Activated CD8-positive, alpha-beta T cell treated with anti-CD3 and anti-CD28 coated beads, Interleukin-2, amount 10 ng/mL, durations not matched to agents 7 days and 5 days (primary cell): ENCODE data around the gene LDAH. TPM values are rescaled to one million over a fixed set of nuclear protein-coding genes. Genes with fewer than 3 reads are reported as not detected.

Source experiments
- ATAC-seq: fragments of 150-1000 bp; cut with Tn5 transposase; one replicate; pipeline ENCODE4 v1.10.0; 2021; ENCODE audit warnings: moderate library complexity
- CTCF ChIA-PET: fragments of 350-600 bp; sonication (Branson Sonifier 250); formaldehyde crosslinking; loops from one replicate; lab custom pipeline; 2021; ENCODE audit warnings: antibody characterized with exemption; lab: Charles Lee
- POLR2A ChIA-PET: fragments of 350-600 bp; sonication (Branson Sonifier 250); formaldehyde crosslinking; loops from one replicate; lab custom pipeline; 2021; ENCODE audit warnings: antibody characterized with exemption; lab: Charles Lee
- DNase-seq: peaks from one replicate; pipeline ENCODE4 v3.0.0-alpha.2; 2020
- H3K27ac Mint-ChIP-seq: one replicate; pipeline ENCODE4 v1.8.0; 2021; ENCODE audit warnings: mild to moderate bottlenecking, mixed read lengths
- H3K27me3 Mint-ChIP-seq: one replicate; pipeline ENCODE4 v1.8.0; 2021; ENCODE audit warnings: low read depth, mixed read lengths
- H3K36me3 Mint-ChIP-seq: one replicate; pipeline ENCODE4 v1.8.0; 2021; ENCODE audit warnings: low read depth, mixed read lengths
- H3K4me1 Mint-ChIP-seq: one replicate; pipeline ENCODE4 v1.8.0; 2021; ENCODE audit warnings: low read depth, mixed read lengths
- H3K4me3 Mint-ChIP-seq: one replicate; pipeline ENCODE4 v1.8.0; 2021; ENCODE audit warnings: mild to moderate bottlenecking, mixed read lengths
- H3K9me3 Mint-ChIP-seq: one replicate; pipeline ENCODE4 v1.8.0; 2022; ENCODE audit warnings: mixed read lengths; ENCODE audit not compliant: insufficient read depth
- total RNA-seq, 2 experiments: library from RNA; stranded (reverse); gene quantifications; one replicate each; pipeline ENCODE4 v1.2.3, GENCODE V29; 2021

Gene LDAH
- total RNA-seq, 2 experiments from 2014 or later, result 24.5 to 31.7 TPM

GRCh38 chr2:20647211-20647610 is 175.7 kb downstream of the LDAH start:
- H3K9me3 Mint-ChIP-seq, result no peaks in the 10 kb centered on the region
- H3K36me3 Mint-ChIP-seq, result no peaks in the 10 kb centered on the region
- no peak for ATAC-seq
- peaks cover 19% of the 10 kb centered on the region for H3K4me1 Mint-ChIP-seq
- DNase-seq, result no peak
- POLR2A ChIA-PET, result no interaction called here
- H3K4me3 Mint-ChIP-seq, result no peak overlapping the region
- H3K27me3 Mint-ChIP-seq, result no peaks in the 10 kb centered on the region
- H3K27ac Mint-ChIP-seq, result no peak overlapping the region
- CTCF ChIA-PET, result interaction anchor here (1.5 to 2.0 kb wide), 3 partner anchors 200 to 236 kb away, joined by 3 to 7 read pairs (median 7); partner anchors contain the start of gene RHOB

- Mint-ChIP-seq H3K27me3 (no peaks in the 10 kb centered on the region), H3K36me3 (no peaks in the 10 kb centered on the region), H3K9me3 (no peaks in the 10 kb centered on the region), H3K4me1 (peaks cover 12% of the 10 kb centered on the region), H3K27ac (no peak overlapping the region), H3K4me3 (no peak overlapping the region)
- ChIA-PET POLR2A (no interaction called here), CTCF (interaction anchor here (1.5 to 2.0 kb wide), 2 partner anchors 202 to 235 kb away, joined by 3 to 7 read pairs; no protein-coding TSS in a partner anchor)
- ATAC-seq (no peak), DNase-seq (no peak)
Observed at GRCh38 chr2:20646446-20646845, 176.5 kb downstream of the LDAH start.

GRCh38 chr2:20645761-20646160 is 177.1 kb downstream of the LDAH start:
- no peak overlapping the region for H3K4me3 Mint-ChIP-seq
- no peaks in the 10 kb centered on the region for H3K9me3 Mint-ChIP-seq
- ChIA-PET CTCF (interaction anchor here (1.5 to 2.0 kb wide), 2 partner anchors 202 to 234 kb away, joined by 3 to 7 read pairs; no protein-coding TSS in a partner anchor), POLR2A (no interaction called here)
- H3K27me3 Mint-ChIP-seq, result no peaks in the 10 kb centered on the region
- peaks cover 9% of the 10 kb centered on the region for H3K4me1 Mint-ChIP-seq
- H3K27ac Mint-ChIP-seq, result no peak overlapping the region
- DNase-seq, result no peak
- no peak for ATAC-seq
- H3K36me3 Mint-ChIP-seq, result no peaks in the 10 kb centered on the region

GRCh38 chr2:20645301-20645701 is 177.6 kb downstream of the LDAH start:
- no peaks in the 10 kb centered on the region for H3K36me3 Mint-ChIP-seq
- no peak for ATAC-seq
- ChIA-PET POLR2A (no interaction called here), CTCF (interaction anchor here (4.1 to 6.0 kb wide), 3 partner anchors 198 to 235 kb away, joined by 35 to 60 read pairs (median 49); partner anchors contain the start of gene RHOB)
- no peak for DNase-seq
- H3K4me3 Mint-ChIP-seq, result no peak overlapping the region
- H3K27ac Mint-ChIP-seq, result no peak overlapping the region
- no peaks in the 10 kb centered on the region for H3K27me3 Mint-ChIP-seq
- H3K9me3 Mint-ChIP-seq, result no peaks in the 10 kb centered on the region
- peaks cover 7% of the 10 kb centered on the region for H3K4me1 Mint-ChIP-seq

GRCh38 chr2:20643826-20644225 is 179.1 kb downstream of the LDAH start:
- H3K4me3 Mint-ChIP-seq, result no peak overlapping the region
- CTCF ChIA-PET, result interaction anchor here (0.8 to 6.0 kb wide), 15 partner anchors 10 to 317 kb away, joined by 3 to 60 read pairs (median 6); partner anchors contain the start of gene RHOB
- H3K27ac Mint-ChIP-seq, result no peak overlapping the region

GRCh38 chr2:20643060-20643459 is 179.8 kb downstream of the LDAH start:
- Mint-ChIP-seq H3K27ac (no peak overlapping the region), H3K4me1 (no peaks in the 10 kb centered on the region), H3K4me3 (no peak overlapping the region), H3K36me3 (no peaks in the 10 kb centered on the region), H3K27me3 (no peaks in the 10 kb centered on the region), H3K9me3 (no peaks in the 10 kb centered on the region)
- CTCF ChIA-PET, result interaction anchor here (0.6 to 6.0 kb wide), 30 partner anchors 8 to 338 kb away, joined by 3 to 60 read pairs (median 4); partner anchors contain the start of genes HS1BP3 and RHOB
- DNase-seq (no peak), ATAC-seq (no peak)
- POLR2A ChIA-PET, result interaction anchor here (2.3 kb wide), 1 partner anchor 196 kb away, joined by 12 read pairs; the partner anchor contains the start of gene RHOB

More at GRCh38 chr2:20643826-20644225, 179.1 kb downstream of the LDAH start:
- Mint-ChIP-seq H3K4me1 (no peaks in the 10 kb centered on the region), H3K27me3 (no peaks in the 10 kb centered on the region), H3K36me3 (no peaks in the 10 kb centered on the region), H3K9me3 (no peaks in the 10 kb centered on the region)
- DNase-seq, result no peak
- no peak for ATAC-seq
- POLR2A ChIA-PET, result interaction anchor here (2.3 kb wide), 1 partner anchor 197 kb away, joined by 12 read pairs; the partner anchor contains the start of gene RHOB

- POLR2A ChIA-PET, result interaction anchor here (2.3 kb wide), 1 partner anchor 195 kb away, joined by 12 read pairs; the partner anchor contains the start of gene RHOB
- H3K4me1 Mint-ChIP-seq, result no peaks in the 10 kb centered on the region
- H3K27ac Mint-ChIP-seq, result no peak overlapping the region
- no peaks in the 10 kb centered on the region for H3K9me3 Mint-ChIP-seq
- CTCF ChIA-PET, result interaction anchor here (0.6 to 6.0 kb wide), 32 partner anchors 9 to 337 kb away, joined by 3 to 60 read pairs (median 4); partner anchors contain the start of genes HS1BP3 and RHOB
- peak; percentile 97 for ATAC-seq
- H3K36me3 Mint-ChIP-seq, result no peaks in the 10 kb centered on the region
- peak; percentile 78 for DNase-seq
- H3K4me3 Mint-ChIP-seq, result no peak overlapping the region
- H3K27me3 Mint-ChIP-seq, result no peaks in the 10 kb centered on the region
Observed at GRCh38 chr2:20642055-20642971, 180.6 kb downstream of the LDAH start.

GRCh38 chr2:20641123-20641985 is 181.5 kb downstream of the LDAH start:
- Mint-ChIP-seq H3K27me3 (no peaks in the 10 kb centered on the region), H3K4me3 (no peak overlapping the region), H3K4me1 (no peaks in the 10 kb centered on the region), H3K9me3 (no peaks in the 10 kb centered on the region), H3K27ac (no peak overlapping the region), H3K36me3 (no peaks in the 10 kb centered on the region)
- DNase-seq (no peak), ATAC-seq (no peak)
- POLR2A ChIA-PET, result no interaction called here
- CTCF ChIA-PET, result interaction anchor here (1.0 to 6.0 kb wide), 13 partner anchors 10 to 315 kb away, joined by 3 to 60 read pairs (median 8); partner anchors contain the start of genes HS1BP3 and RHOB

- Mint-ChIP-seq H3K4me3 (no peak overlapping the region), H3K27ac (no peak overlapping the region), H3K4me1 (no peaks in the 10 kb centered on the region), H3K9me3 (no peaks in the 10 kb centered on the region), H3K27me3 (no peaks in the 10 kb centered on the region), H3K36me3 (no peaks in the 10 kb centered on the region)
- DNase-seq (no peak), ATAC-seq (no peak)
- ChIA-PET POLR2A (interaction anchor here (1.1 kb wide), 1 partner anchor 10 kb away, joined by 3 read pairs; the partner anchor contains the start of gene HS1BP3), CTCF (interaction anchor here (1.4 to 6.0 kb wide), 4 partner anchors 21 to 197 kb away, joined by 5 to 35 read pairs (median 10); partner anchors contain the start of gene RHOB)
Observed at GRCh38 chr2:20640411-20641122, 182.3 kb downstream of the LDAH start.

- Mint-ChIP-seq H3K4me3 (no peak overlapping the region), H3K27ac (no peak overlapping the region), H3K27me3 (no peaks in the 10 kb centered on the region), H3K36me3 (no peaks in the 10 kb centered on the region), H3K4me1 (peaks cover under 1% of the 10 kb centered on the region), H3K9me3 (no peaks in the 10 kb centered on the region)
- DNase-seq, result no peak
- POLR2A ChIA-PET, result interaction anchor here (1.1 kb wide), 1 partner anchor 12 kb away, joined by 3 read pairs; the partner anchor contains the start of gene HS1BP3
- CTCF ChIA-PET, result interaction anchor here (2.6 kb wide), 1 partner anchor 195 kb away, joined by 9 read pairs; no protein-coding TSS in a partner anchor
- no peak for ATAC-seq
Observed at GRCh38 chr2:20638646-20639430, 184.1 kb downstream of the LDAH start.
